ENCODE data around the gene RBBP8NL. TPM values are rescaled to one million over a fixed set of nuclear protein-coding genes. Genes with fewer than 3 reads are reported as not detected.
"Not testable (repeated sequence)": the region's sequence is repeated elsewhere in the genome, so short reads cannot be mapped to it uniquely, and the experiment has no call there.

The RBBP8NL gene
- polyA plus RNA-seq, 1 donor = 1.3 TPM

DNA sequence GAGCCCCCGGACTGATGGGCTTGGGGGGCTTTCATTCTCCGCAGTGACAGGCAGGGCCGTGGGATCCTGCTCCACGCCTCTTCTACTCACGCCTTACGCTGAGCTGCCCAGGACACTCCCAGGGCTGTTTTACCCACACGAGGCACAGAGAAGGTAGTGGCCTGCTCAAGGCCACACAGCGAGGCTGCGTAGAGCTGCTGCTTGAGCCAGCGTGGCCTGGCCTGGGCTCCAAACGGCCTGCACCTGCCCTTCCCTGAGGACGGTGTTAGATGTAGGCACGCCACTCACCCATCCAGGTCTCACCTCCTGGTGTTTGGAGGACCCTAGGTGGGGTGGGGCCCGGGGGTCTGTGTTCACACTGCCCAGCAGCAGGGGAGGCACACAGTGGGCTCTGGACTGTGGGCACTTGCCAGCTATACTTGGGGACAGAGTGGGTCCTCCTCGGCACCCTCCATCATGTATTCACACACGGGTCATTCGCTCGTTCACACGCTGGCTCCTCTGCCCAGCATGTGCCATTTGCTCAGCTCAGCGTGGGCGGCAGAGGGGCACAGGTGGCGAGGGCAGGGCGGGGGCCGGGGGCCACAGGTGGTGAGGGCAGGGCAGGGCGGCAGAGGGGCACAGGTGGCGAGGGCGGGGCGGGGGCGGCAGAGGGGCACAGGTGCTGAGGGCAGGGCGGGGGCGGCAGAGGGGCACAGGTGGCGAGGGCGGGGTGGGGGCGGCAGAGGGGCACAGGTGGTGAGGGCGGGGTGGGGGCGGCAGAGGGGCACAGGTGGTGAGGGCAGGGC, 18.4 kb upstream of the RBBP8NL start:
- DNase-seq = no peak

DNA sequence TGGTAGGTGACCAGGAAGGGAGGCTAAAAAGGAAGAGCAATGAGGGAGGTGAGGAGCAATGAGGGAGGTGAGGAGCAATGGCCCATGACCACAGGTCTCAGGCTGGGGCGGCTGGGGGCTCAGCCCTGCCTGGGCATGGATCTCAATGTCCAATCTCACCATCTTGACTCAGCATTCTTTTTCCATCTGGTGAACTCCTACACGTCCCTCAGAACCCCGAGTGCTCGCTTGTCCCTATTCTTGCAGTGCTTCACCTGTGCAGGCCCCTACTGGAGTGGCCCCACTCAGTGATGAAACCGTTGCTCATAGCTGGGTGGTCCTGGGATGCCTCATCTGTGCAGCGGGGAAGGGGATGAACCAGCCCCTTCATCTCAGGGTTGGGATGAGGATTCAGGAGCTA, 16.9 kb upstream of the RBBP8NL start:
- no peak for DNase-seq

GRCh38 chr20:62441987-62442539, 14.7 kb upstream of the RBBP8NL start:
- DNase-seq = no peak

GRCh38 chr20:62439218-62439617, 11.9 kb upstream of the RBBP8NL start:
- DNase-seq = no peak

DNA sequence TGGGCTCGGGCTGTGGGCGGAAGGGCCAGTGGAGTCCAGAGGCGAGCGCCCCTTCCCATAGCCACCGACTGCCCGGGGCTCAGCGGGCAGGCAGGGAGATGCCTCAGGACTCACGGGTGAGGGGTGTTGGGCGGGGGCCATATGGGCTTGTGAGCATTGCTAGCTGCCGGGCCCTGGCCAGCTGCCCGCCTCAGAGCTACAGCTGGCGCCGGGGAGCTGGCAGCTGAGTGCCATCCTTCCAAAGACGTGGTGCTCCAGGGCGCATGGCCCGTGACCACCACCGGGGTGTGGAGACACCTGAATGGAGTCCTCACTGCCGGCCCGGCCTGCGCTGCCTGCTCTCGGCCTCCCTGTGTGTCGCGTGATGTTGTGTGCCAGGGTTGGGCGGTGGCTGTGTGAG, 10.6 kb upstream of the RBBP8NL start:
- no peak for DNase-seq

DNA sequence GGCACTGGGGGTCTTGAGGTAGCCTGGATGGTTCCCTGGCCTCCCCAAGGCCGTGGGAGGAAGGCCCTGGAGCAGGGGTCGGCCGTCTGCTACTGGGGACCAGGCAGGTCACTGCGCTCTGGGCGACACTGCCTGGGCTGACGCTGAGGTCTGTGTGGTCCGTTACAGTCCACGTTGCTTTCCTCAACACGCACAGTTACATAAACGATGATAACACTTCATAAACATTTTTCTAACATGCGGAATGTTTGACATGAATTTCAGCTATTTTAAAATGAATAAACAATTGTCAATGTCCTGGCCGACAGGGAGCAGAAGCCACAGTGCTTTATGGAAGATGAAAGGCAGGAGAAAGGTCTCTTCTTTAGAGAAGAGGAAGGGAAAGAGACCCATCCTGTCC, 10.2 kb upstream of the RBBP8NL start:
- no peak for DNase-seq

GRCh38 chr20:62436692-62437091, 9.4 kb upstream of the RBBP8NL start:
- DNase-seq = no peak

DNA sequence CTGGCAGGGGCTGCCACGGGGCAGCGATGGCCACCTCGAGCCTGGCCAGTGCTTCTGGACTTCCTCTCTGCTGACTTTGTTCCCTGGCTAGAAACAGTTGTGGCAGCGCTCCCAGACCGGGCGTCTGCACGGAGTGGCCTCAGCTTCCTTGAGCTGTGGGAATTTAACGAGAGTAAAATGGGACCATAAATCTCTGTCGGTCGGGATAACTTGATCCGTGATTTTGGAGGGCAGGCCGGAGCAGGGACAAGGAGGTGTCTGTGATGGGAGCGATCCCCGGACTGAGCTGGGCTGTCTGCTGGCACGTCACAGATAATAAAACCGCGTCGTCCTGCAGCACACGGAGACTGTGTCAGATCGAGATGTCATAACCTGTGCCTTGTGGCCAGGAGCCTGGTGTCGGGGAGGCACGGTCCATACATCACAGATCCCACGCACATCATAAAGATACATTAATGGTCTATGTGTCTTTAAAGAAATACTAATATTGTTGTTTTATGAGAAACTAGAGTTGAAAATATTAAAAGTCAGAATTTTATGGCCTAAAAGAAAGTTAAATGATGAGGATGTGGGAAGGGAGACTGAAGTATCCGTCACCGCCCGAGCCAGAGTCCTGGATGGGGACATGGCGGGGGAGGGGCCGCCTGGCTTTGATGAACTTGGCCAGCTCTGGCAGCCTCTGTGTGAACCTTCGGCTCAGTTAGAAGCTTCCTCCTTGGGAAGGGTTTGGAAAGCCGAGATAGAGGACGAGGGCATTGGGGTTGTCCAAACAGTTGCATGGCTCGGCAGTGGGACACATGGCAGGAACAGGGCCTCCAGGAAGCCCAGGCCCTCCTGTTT, 6.5 kb upstream of the RBBP8NL start:
- DNase-seq = no peak

- DNase-seq = no peak
Observed at GRCh38 chr20:62430866-62431447, 3.6 kb upstream of the RBBP8NL start.

DNA sequence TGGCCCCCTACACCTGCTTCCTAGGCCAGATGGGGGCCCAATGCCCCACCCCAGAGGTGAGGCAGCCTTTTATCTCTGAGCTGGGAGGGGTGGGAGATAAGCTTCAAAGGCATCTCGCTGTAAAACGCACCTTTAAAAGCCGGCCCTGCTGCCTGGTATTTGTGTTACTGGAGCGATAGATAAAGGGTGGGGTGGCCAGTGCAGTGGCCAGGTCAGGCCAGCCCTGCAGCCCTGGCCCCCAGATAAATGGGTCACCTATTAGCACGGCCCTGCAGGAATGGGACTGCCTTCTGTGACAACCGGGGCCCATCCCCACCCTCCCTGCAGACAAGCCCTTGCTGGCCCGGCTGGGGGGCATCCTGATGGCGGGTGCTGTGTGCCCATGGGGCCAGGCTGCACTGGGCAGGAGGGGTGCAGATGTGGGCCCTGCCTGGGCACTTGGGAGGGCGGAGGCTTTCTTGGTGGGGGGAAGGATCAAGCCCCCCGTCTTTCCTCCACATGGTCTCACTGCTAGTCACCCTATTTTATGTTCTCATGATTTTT, 3.0 kb upstream of the RBBP8NL start:
- DNase-seq = no peak

DNA sequence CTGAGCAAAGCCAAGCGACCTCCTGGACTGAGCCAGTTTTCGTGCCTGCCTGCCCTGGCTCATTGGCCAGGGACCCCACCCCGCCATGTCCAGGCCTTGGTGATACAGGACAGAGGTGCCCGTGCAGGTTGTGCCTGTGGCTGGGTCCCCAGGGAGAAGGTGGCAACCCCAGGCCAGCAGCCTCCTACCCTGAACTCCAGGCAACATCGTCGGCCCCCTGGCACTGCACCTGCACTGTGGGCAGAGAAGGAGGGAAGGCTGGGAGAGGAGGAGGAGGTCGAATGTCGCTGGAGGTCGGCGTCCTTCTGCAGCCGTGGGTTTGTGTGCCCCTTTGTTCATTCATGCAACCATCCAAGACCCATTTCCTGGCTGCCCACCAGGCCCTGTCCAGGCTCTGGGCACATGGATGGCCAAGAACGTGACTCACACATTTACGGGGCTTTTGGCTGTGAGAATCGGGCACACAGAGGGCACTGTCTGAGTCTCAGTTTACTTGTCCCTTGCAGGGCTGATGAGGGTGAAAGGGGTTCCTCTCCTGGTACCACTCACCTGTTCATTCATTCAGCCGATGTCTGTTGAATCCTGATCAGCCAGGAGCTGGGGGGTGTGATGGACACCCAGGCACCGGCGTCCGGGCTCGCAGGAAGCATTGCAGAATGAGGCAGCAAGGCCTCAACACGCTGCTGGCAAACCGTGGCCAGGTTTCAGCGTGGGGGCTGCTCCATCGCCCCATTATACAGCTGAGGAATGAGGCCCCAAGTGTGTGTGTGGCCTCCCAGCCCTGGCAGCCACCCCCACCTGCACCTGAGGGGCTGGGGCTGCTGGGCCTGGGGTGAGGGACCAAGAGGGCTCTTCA, 2.3 kb upstream of the RBBP8NL start:
- DNase-seq = no peak

GRCh38 chr20:62428396-62429295, 1.3 kb upstream of the RBBP8NL start:
- DNase-seq = no peak

DNA sequence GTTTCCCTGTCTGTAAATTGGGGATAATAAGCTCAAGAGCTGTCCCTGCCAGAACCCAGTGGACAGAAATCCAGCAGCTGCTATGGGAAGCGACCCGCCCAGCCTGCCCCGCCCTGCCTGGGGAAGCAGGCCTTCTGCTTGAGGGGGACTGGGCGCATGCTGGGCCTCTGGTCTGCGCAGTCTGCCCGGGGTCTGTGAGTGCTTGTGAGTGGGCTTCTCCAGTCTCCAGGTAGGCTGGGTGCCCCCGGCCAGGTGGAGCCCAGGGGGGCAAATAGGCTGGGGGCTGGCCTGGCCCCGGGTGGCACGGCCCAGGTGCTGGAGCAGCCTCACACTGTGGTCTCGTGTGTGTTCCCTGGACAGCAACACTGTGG, 648 bp upstream of the RBBP8NL start:
- no peak for DNase-seq

DNA sequence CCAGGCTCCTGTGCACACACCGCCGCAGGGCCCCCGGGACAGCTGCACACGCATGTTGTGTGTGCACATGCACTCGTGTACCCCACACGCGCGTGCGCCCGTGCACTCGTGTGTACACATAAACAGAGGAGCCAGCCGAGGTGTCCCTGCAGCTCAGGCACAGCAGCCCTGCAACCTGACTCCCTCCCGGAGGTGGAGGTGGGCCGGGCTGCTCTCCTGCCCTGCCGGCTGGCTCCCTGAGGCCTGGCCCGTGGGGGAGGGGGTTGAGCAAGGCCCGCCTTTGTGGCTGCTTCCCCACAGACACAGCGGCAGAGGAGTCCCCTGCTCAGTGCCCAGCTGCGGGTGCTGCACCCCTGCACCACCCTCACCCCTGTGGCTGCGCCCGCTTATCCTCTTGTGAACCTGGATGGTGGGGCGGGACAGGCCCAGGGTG, 624 bp downstream of the RBBP8NL start:
- peak; percentile 53 for DNase-seq

GRCh38 chr20:62426059-62426348, 1.3 kb downstream of the RBBP8NL start:
- not testable (repeated sequence) for DNase-seq

DNA sequence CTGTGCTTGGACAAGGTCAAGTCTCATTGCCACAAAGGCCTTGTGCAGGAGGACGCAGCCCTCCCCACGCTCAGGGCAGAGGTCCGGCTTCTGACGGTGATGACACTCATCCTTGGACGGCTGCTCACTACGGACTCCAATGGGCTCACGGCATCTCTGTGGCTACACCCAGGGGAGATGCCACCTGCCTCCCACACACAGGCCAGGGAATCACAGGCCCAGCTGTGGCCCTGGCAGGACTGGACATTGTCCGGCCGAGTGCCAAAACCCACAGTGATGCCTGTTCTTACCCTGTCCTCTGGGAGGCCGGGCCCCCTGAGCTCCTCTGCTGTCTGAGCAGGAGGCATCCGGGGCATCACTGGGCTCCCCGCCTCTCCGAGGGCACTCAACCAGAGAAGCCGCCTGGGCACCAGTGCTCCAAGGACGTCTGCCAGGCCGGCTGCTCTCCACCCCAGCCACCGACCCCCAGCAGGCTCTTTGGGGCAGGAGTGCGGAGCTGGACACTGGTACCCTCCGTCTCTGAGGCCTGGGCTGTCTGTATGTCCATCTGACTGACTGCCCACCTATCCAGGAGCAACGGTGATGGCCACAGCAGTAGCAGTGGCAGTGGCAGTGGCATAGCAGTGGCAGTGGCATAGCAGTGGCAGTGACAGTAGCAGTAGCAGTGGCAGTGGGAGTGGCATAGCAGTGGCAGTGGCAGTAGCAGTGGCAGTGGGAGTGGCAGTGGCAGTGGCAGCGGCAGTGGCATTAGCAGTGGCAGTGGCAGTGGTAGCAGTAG, 1.9 kb downstream of the RBBP8NL start:
- no peak for DNase-seq

GRCh38 chr20:62424249-62425107, 2.9 kb downstream of the RBBP8NL start:
- no peak for DNase-seq

DNA sequence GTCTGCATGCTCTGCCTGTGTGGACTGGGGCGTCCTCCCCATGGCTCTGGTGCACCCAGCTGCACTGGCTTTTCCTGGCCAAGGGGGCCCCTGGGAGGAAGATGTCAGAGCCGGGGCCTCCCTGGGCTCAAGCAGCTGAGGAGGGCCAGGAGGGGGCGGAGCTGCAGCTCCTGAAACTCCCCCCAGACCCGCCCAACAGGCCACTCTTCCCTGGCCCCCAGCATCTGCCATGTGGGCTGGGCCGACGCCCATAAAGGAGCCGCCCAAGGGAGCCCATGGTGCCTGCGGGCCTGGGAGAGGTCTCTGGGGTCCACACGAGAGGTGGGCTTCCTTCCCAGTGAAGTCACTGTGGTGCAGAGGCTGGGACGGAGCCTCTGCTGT, 4.0 kb downstream of the RBBP8NL start:
- DNase-seq = no peak
